IMR-90 (cell line): ENCODE results near the gene KIDINS220. TPM values are rescaled to one million over a fixed set of nuclear protein-coding genes. Genes with fewer than 3 reads are reported as not detected.

Experiments
- ATAC-seq: fragments of 200-7000 bp; cut with Tn5 transposase; 2 replicates; pipeline ENCODE4 v1.9.1; 2020; ENCODE audit warnings: low read depth, mild to moderate bottlenecking, moderate library complexity
- BruUV-seq: library from RNA; stranded (reverse); fragments of 400-500 nt; replicated peaks from 2 replicates; lab custom pipeline; 2021; lab: Mats Ljungman, UMichigan
- CTCF ChIA-PET: fragments of 300-600 bp; formaldehyde crosslinking; extraction: SDS; loops from one replicate; lab custom pipeline; 2021; ENCODE audit warnings: antibody characterized with exemption; lab: Yijun Ruan, JAX
- POLR2A ChIA-PET: fragments of 300-600 bp; sonication (Branson Sonifier 250); formaldehyde crosslinking; loops from one replicate; lab custom pipeline; 2022; ENCODE audit warnings: antibody characterized with exemption; ENCODE audit not compliant: unreplicated experiment; lab: Charles Lee
- DNase-seq: peaks from one replicate; pipeline ENCODE4 v3.0.0; 2013
- H2AFZ ChIP-seq: replicated peaks from 2 replicates; pipeline ENCODE3; 2013; ENCODE audit warnings: low read length, mild to moderate bottlenecking; ENCODE audit not compliant: poor library complexity
- H2AK5ac ChIP-seq: 2 replicates; pipeline ENCODE4 v1.6.1; 2013; ENCODE audit warnings: low read depth, low read length, inconsistent platforms
- H2AK9ac ChIP-seq: replicated peaks from 2 replicates; pipeline ENCODE3; 2013; ENCODE audit warnings: mild to moderate bottlenecking, low read depth, low read length, moderate library complexity; ENCODE audit not compliant: poor library complexity
- H2BK120ac ChIP-seq: 2 replicates; pipeline ENCODE4 v1.6.1; 2013; ENCODE audit warnings: low read depth, low read length, inconsistent platforms
- H2BK15ac ChIP-seq: 3 replicates; pipeline ENCODE4 v1.6.1; 2013; ENCODE audit warnings: low read depth, low read length, inconsistent platforms
- H2BK20ac ChIP-seq: 2 replicates; pipeline ENCODE4 v1.6.1; 2013; ENCODE audit warnings: low read depth, mild to moderate bottlenecking, inconsistent platforms, low read length, moderate library complexity
- H2BK5ac ChIP-seq: 2 replicates; pipeline ENCODE4 v1.6.1; 2013; ENCODE audit warnings: mild to moderate bottlenecking, low read depth, low read length, inconsistent platforms; ENCODE audit not compliant: poor library complexity, severe bottlenecking
- H3K14ac ChIP-seq: replicated peaks from 2 replicates; pipeline ENCODE4 v1.6.1; 2013; ENCODE audit warnings: low read depth, low read length, inconsistent platforms
- H3K18ac ChIP-seq: 2 replicates; pipeline ENCODE4 v1.6.1; 2013; ENCODE audit warnings: low read depth, low read length, control low read depth
- H3K23ac ChIP-seq: 2 replicates; pipeline ENCODE4 v1.6.1; 2013; ENCODE audit warnings: low read depth, low read length, inconsistent platforms
- H3K27ac ChIP-seq: 2 replicates; pipeline ENCODE4 v1.5.1; 2013; ENCODE audit warnings: mild to moderate bottlenecking, control low read depth, low read length; ENCODE audit not compliant: insufficient read depth
- H3K27me3 ChIP-seq: 2 replicates; pipeline ENCODE4 v1.6.1; 2013; ENCODE audit warnings: low read length; ENCODE audit not compliant: control insufficient read depth, insufficient read depth
- H3K36me3 ChIP-seq: 2 replicates; pipeline ENCODE4 v1.6.1; 2013; ENCODE audit warnings: low read length, mixed read lengths; ENCODE audit not compliant: control insufficient read depth, insufficient read depth
- H3K4ac ChIP-seq: 2 replicates; pipeline ENCODE4 v1.6.1; 2013; ENCODE audit warnings: low read depth, low read length, inconsistent platforms
- H3K4me1 ChIP-seq: 2 replicates; pipeline ENCODE4 v1.6.1; 2013; ENCODE audit warnings: low read length, mixed read lengths; ENCODE audit not compliant: control insufficient read depth, insufficient read depth
- H3K4me2 ChIP-seq: 2 replicates; pipeline ENCODE4 v1.6.1; 2013; ENCODE audit warnings: low read depth, mild to moderate bottlenecking, control low read depth, low read length, moderate library complexity
- H3K4me3 ChIP-seq: 2 replicates; pipeline ENCODE4 v1.5.1; 2013; ENCODE audit warnings: low read depth, mild to moderate bottlenecking, control low read depth, low read length, moderate library complexity; ENCODE audit not compliant: insufficient read depth
- H3K56ac ChIP-seq: 2 replicates; pipeline ENCODE4 v1.6.1; 2013; ENCODE audit warnings: low read length, inconsistent platforms; ENCODE audit not compliant: insufficient read depth; ENCODE audit errors: extremely low read depth
- H3K79me1 ChIP-seq, 2 experiments: 2 replicates each; pipeline ENCODE4 v1.6.1; 2013; ENCODE audit warnings: low read length in 2 of 2, inconsistent platforms in 1 of 2, low read depth in 1 of 2
- H3K9ac ChIP-seq: 2 replicates; pipeline ENCODE4 v1.6.1; 2013; ENCODE audit warnings: low read depth, low read length, control low read depth
- H3K9me1 ChIP-seq: 2 replicates; pipeline ENCODE4 v1.6.1; 2013; ENCODE audit warnings: low read length, inconsistent platforms; ENCODE audit not compliant: insufficient read depth
- H3K9me3 ChIP-seq: 2 replicates; pipeline ENCODE4 v1.6.1; 2013; ENCODE audit warnings: low read length; ENCODE audit not compliant: control insufficient read depth, insufficient read depth
- H4K20me1 ChIP-seq: 2 replicates; pipeline ENCODE4 v1.6.1; 2013; ENCODE audit warnings: low read length, inconsistent platforms; ENCODE audit not compliant: insufficient read depth
- H4K5ac ChIP-seq: 2 replicates; pipeline ENCODE4 v1.6.1; 2013; ENCODE audit warnings: mild to moderate bottlenecking, low read depth, low read length, control low read depth
- H4K8ac ChIP-seq, 2 experiments: 2 replicates each; pipeline ENCODE4 v1.6.1; 2013; ENCODE audit warnings: low read depth in 2 of 2, low read length in 2 of 2, control low read depth in 1 of 2, inconsistent platforms in 1 of 2
- H4K91ac ChIP-seq: 2 replicates; pipeline ENCODE4 v1.6.1; 2013; ENCODE audit warnings: low read depth, low read length, inconsistent platforms; ENCODE audit not compliant: insufficient read depth
- CEBPB ChIP-seq: IDR thresholded peaks from 2 replicates; pipeline ENCODE4 v1.6.1; 2012; ENCODE audit warnings: low read depth, low read length, improper control_type of control experiment
- RFX5 ChIP-seq: IDR thresholded peaks from 2 replicates; pipeline ENCODE4 v1.8.0; 2012; ENCODE audit warnings: low read depth, mild to moderate bottlenecking, low read length, moderate library complexity
- WGBS, 2 experiments: methylation state at CpG; one replicate each; pipeline versions ENCODE4 v1.1.5 to v1.1.7; 2013; ENCODE audit warnings: missing lambda C conversion rate in 2 of 2; ENCODE audit not compliant: insufficient read length in 1 of 2; ENCODE audit errors: extremely low coverage in 2 of 2; 5-methylcytosine and 5-hydroxymethylcytosine counted together
- dilution Hi-C: fragments of 300-500 bp; cut with HindIII; formaldehyde crosslinking; loops from one replicate; pipeline ENCODE4 v1.14.3; 2018; ENCODE audit warnings: low sequenced_read_pairs; ENCODE audit not compliant: unreplicated experiment
- in situ Hi-C: fragments of 300-500 bp; cut with MboI; formaldehyde crosslinking; loops from 3 replicates; pipeline ENCODE4 v1.14.3; 2019; ENCODE audit warnings: low sequenced_read_pairs, inconsistent platforms, mixed read lengths
- intact Hi-C: fragments of 100-400 bp; cut with micrococcal nuclease; formaldehyde crosslinking; loops from 2 replicates; pipeline ENCODE4 v1.10.0; 2022
- polyA plus RNA-seq, 3 experiments: library from polyadenylated mRNA; depleted of rRNA; stranded (reverse); fragments of >200 nt; gene quantifications; 2 replicates each; pipeline ENCODE4 v1.2.3, GENCODE V29; 2012; ENCODE audit warnings: low replicate concordance in 1 of 3
- total RNA-seq: library from RNA; depleted of rRNA; stranded (reverse); fragments of >200 nt; gene quantifications from 2 replicates; pipeline ENCODE4 v1.2.3, GENCODE V29; 2012

Gene KIDINS220
- total and polyA plus RNA-seq, 2 of the 4 experiments (the other 2 are of a cell fraction), result 23.1 to 63.4 TPM

- WGBS, 2 experiments, result no CpG with 5 or more reads among the region's 4 CpGs
- Histone ChIP-seq H2AK5ac (no peak overlapping the region), H3K23ac (no peak overlapping the region), H3K27me3 (no peaks in the 10 kb centered on the region), H3K4ac (no peak overlapping the region), H2BK15ac (no peak overlapping the region), H4K20me1 (peaks cover 8% of the 10 kb centered on the region; the same call in 1 of the 2 replicates), H3K14ac (no peak overlapping the region), H2AK9ac (no peak overlapping the region), H2BK120ac (no peak overlapping the region), H4K91ac (no peak overlapping the region), H3K36me3 (peaks cover 7% of the 10 kb centered on the region; the same call in 1 of the 2 replicates), H2AFZ (no peak overlapping the region), H3K9ac (no peak overlapping the region), H3K18ac (no peak overlapping the region), H3K56ac (no peak overlapping the region), H3K4me3 (no peak overlapping the region), H2BK5ac (no peak overlapping the region), H3K9me1 (peaks cover 5% of the 10 kb centered on the region; the same call in 1 of the 2 replicates), H4K5ac (no peak overlapping the region), H3K27ac (no peak overlapping the region), H2BK20ac (no peak overlapping the region), H4K8ac (no peak overlapping the region), H3K9me3 (no peaks in the 10 kb centered on the region), H3K4me1 (peaks cover 4% of the 10 kb centered on the region), H3K4me2 (no peak overlapping the region), H3K79me1 (peaks cover 6 to 23% of the 10 kb centered on the region in 2 experiments; a peak in 3 of 4 replicates)
- TF ChIP-seq CEBPB (peak; percentile 33; the same call in 1 of the 2 replicates), RFX5 (no peak)
- in situ Hi-C loops (no loop called here), dilution Hi-C loops (no loop called here), intact Hi-C loops (no loop called here)
- BruUV-seq, result no TSS peak
- ChIA-PET CTCF (no interaction called here), POLR2A (no interaction called here)
- peak; percentile 13; the same call in 1 of the 2 replicates for ATAC-seq
- DNase-seq, result peak; percentile 33
These were observed 15.2 kb downstream of the KIDINS220 start for GRCh38 chr2:8822218-8822617.
